Adrenal gland (tissue), 5 donors: ENCODE data around the gene SLC8A2.

Experiments
- POLR2A ChIP-seq, 2 donors: fragments of 450-650 bp; IDR thresholded peaks; one replicate each; pipeline ENCODE4 v1.6.1; 2017; ENCODE audit warnings: antibody characterized with exemption in 2 of 2, mild to moderate bottlenecking in 2 of 2, moderate library complexity in 1 of 2
- TF ChIP-seq, protein P1 (sequence below), 6 experiments: fragments of 450-650 bp in 4 of 6; fragments of 200-600 bp in 2 of 6; sonication (generic) in 1 of 6; IDR thresholded peaks; 1 replicate in 5 of 6; 2 replicates in 1 of 6; pipeline versions ENCODE4 v1.5.1 to v1.8.0; 2016 to 2021; ENCODE audit warnings: antibody characterized with exemption in 6 of 6, mild to moderate bottlenecking in 2 of 6, moderate library complexity in 1 of 6
- donor health status: DM: no; HTN: no; CAD: no.

DNA sequence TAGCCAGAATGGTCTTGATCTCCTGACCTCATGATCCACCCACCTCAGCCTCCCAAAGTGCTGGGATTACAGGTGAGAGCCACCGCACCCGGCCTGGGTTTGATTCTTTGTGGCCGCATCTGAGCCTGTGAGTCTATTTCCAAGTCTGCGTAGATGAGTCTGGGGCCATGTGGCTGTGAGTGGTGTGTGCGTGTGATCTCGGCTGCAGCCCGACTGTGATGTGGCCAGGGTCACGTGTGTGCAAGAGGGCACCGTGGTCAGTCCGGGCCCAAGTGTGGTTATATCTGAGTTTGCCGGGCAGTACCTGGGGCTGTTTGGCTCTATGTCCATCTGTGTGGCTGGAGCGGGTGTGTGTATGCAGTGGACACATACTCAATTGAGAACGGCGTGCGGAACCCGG lies 57.8 kb downstream of the SLC8A2 start:
- TF ChIP-seq, protein P1, sequence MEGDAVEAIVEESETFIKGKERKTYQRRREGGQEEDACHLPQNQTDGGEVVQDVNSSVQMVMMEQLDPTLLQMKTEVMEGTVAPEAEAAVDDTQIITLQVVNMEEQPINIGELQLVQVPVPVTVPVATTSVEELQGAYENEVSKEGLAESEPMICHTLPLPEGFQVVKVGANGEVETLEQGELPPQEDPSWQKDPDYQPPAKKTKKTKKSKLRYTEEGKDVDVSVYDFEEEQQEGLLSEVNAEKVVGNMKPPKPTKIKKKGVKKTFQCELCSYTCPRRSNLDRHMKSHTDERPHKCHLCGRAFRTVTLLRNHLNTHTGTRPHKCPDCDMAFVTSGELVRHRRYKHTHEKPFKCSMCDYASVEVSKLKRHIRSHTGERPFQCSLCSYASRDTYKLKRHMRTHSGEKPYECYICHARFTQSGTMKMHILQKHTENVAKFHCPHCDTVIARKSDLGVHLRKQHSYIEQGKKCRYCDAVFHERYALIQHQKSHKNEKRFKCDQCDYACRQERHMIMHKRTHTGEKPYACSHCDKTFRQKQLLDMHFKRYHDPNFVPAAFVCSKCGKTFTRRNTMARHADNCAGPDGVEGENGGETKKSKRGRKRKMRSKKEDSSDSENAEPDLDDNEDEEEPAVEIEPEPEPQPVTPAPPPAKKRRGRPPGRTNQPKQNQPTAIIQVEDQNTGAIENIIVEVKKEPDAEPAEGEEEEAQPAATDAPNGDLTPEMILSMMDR (IDR thresholded peaks at IDR 0.05): no peak
- no peak for TF ChIP-seq POLR2A (IDR thresholded peaks at IDR 0.05)
